ENCODE data around the gene PTPRG. TPM values are rescaled to one million over a fixed set of nuclear protein-coding genes. Genes with fewer than 3 reads are reported as not detected.

The PTPRG gene
- total and polyA plus RNA-seq, 2 donors (not counting 3 experiments of a cell fraction or from before 2014, with no cell fraction given) = 8.9 to 39.1 TPM

DNA sequence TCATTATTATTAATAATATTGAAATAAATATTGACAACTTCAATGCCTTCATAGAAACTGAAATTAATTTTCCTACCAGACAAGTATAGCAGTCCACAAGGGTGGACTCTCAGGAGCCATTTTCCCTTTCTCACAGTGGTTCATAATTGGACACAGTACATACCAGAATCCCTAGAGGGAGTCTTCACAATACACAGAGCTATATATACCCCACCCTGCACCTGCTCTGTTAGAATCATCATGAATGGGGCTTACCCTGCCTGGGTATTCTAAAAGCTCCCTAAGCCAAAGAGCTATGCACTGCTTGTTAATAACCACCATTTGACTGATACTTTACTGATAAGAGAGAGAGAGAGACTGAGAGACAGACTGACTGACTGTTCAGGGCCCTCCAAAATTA is 677.1 kb downstream of the PTPRG start:
- H3K9ac ChIP-seq (replicated peaks; ENCODE audit: extremely low read depth, insufficient read depth, low read length) = no peak overlapping the region
- H3K4me3 ChIP-seq (replicated peaks in 1 of 3; ENCODE audit: insufficient read depth in 1 of 3, low read depth in 1 of 3, low read length in 3 of 3) = no peak overlapping the region
- no peaks in the 10 kb centered on the region for H3K79me2 ChIP-seq (ENCODE audit: control insufficient read depth, insufficient read depth, low read length)
- no peaks in the 10 kb centered on the region for H3K4me1 ChIP-seq (ENCODE audit: control insufficient read depth, extremely low read depth, insufficient read depth, low read length)
- dilution Hi-C loops (cut with MboI; ENCODE audit: extremely low pct_ligation_motif_present, low sequenced_read_pairs) (no loop called here), intact Hi-C loops (cut with micrococcal nuclease) (no loop called here)
- no peaks in the 10 kb centered on the region for H4K20me1 ChIP-seq (replicated peaks; ENCODE audit: control insufficient read depth, extremely low read depth, insufficient read depth, low read length)
- H3K9me3 ChIP-seq (replicated peaks; ENCODE audit: control insufficient read depth, insufficient read depth, low read length) = no peaks in the 10 kb centered on the region
- ChIA-PET POLR2A (no interaction called here), CTCF (interaction anchor here (0.6 to 1.9 kb wide), 4 partner anchors 9 to 74 kb away, joined by 3 to 6 read pairs (median 4); no protein-coding TSS in a partner anchor)
- H2AFZ ChIP-seq (ENCODE audit: low read depth, low read length) = no peak overlapping the region
- DNase-seq (ENCODE audit: low read depth, low spot score) = no peak
- H3K27ac ChIP-seq (ENCODE audit: insufficient read depth, low read depth, low read length) = no peak overlapping the region
- no peak overlapping the region for H3K4me2 ChIP-seq (ENCODE audit: insufficient read depth, low read length)
- no peaks in the 10 kb centered on the region for H3K36me3 ChIP-seq (ENCODE audit: control insufficient read depth in 2 of 2, extremely low read depth in 1 of 2, insufficient read depth in 2 of 2, low read length in 2 of 2)
- no TSS peak for BruUV-seq (replicated peaks)
- no peaks in the 10 kb centered on the region for H3K9me1 ChIP-seq (replicated peaks; ENCODE audit: control insufficient read depth, extremely low read depth, insufficient read depth, low read length)
- no peak for FAIRE-seq
- TF ChIP-seq GATA2 (IDR thresholded peaks at IDR 0.05; ENCODE audit: insufficient read depth, insufficient read length, low read depth, low read length) = no peak
- TF ChIP-seq JUN (IDR thresholded peaks at IDR 0.05; ENCODE audit: borderline replicate concordance, insufficient read depth, insufficient read length, low read depth) = no peak
- no peak for TF ChIP-seq FOS (IDR thresholded peaks at IDR 0.05; ENCODE audit: borderline replicate concordance, insufficient read depth, low read length)
- TF ChIP-seq EZH2 (IDR thresholded peaks at IDR 0.05; ENCODE audit: borderline replicate concordance, low read depth, low read length, severe bottlenecking) = no peak
- no peak for TF ChIP-seq POLR2A (IDR thresholded peaks at IDR 0.05; ENCODE audit: low read depth, low read length)
- no peak for TF ChIP-seq POLR2AphosphoS5 (IDR thresholded peaks at IDR 0.05; ENCODE audit: insufficient read depth, low read depth, low read length)
- TF ChIP-seq, protein P1, sequence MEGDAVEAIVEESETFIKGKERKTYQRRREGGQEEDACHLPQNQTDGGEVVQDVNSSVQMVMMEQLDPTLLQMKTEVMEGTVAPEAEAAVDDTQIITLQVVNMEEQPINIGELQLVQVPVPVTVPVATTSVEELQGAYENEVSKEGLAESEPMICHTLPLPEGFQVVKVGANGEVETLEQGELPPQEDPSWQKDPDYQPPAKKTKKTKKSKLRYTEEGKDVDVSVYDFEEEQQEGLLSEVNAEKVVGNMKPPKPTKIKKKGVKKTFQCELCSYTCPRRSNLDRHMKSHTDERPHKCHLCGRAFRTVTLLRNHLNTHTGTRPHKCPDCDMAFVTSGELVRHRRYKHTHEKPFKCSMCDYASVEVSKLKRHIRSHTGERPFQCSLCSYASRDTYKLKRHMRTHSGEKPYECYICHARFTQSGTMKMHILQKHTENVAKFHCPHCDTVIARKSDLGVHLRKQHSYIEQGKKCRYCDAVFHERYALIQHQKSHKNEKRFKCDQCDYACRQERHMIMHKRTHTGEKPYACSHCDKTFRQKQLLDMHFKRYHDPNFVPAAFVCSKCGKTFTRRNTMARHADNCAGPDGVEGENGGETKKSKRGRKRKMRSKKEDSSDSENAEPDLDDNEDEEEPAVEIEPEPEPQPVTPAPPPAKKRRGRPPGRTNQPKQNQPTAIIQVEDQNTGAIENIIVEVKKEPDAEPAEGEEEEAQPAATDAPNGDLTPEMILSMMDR (IDR thresholded peaks at IDR 0.05; ENCODE audit: extremely low read depth in 1 of 2, insufficient read depth in 1 of 2, low read depth in 1 of 2, low read length in 2 of 2) = no peak
- no peak for TF ChIP-seq MAX (IDR thresholded peaks at IDR 0.05; ENCODE audit: insufficient read depth, insufficient read length)
- no peak for TF ChIP-seq MYC (IDR thresholded peaks at IDR 0.05; ENCODE audit: low read depth, low read length)
- H3K27me3 ChIP-seq (ENCODE audit: control insufficient read depth in 2 of 2, insufficient read depth in 2 of 2, low read length in 2 of 2) = no peaks in the 10 kb centered on the region
